Measurements from ENCODE around the gene EPB41L5.
"Not testable (repeated sequence)": the region's sequence is repeated elsewhere in the genome, so short reads cannot be mapped to it uniquely, and the experiment has no call there.

The EPB41L5 gene

DNA sequence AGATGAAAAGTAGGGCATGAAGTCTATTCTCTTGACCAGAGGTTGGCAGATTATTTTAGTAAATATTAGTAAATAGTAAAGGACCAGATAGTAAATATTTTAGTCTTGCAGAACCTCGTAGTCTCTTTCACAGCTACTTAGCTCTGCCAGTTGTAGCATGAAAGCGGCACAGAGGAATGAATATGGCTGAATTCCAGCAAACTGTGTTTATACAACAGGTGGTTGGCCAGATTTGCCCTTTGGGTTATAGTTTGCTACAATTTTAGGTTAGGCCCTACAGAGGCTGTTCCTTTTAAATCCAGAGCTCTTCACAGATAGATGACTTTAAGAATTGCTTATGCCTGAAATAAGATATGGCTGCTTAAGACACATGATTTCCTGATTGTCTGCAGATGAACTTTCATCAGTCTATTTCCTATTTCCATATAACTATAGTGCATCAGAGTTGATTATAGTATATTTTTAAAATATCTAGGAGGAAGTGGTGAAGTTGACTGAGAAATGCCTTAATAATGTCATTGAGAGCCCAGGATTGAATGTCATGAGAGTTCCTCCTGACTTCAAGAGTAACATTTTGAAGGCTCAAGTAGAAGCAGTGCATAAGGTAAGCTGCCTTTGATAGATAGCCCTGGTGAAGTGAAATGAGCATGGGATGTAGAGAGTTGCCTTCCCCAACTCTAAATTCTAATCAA is 129.8 kb downstream of the EPB41L5 start:
- no peak for DNase-seq

- no peak for DNase-seq
Measured at GRCh38 chr2:120148229-120148628, 135.4 kb downstream of the EPB41L5 start.

GRCh38 chr2:120148669-120149068 is 135.8 kb downstream of the EPB41L5 start:
- DNase-seq = no peak

- DNase-seq = no peak
Measured at GRCh38 chr2:120149406-120149805, 136.5 kb downstream of the EPB41L5 start.

DNA sequence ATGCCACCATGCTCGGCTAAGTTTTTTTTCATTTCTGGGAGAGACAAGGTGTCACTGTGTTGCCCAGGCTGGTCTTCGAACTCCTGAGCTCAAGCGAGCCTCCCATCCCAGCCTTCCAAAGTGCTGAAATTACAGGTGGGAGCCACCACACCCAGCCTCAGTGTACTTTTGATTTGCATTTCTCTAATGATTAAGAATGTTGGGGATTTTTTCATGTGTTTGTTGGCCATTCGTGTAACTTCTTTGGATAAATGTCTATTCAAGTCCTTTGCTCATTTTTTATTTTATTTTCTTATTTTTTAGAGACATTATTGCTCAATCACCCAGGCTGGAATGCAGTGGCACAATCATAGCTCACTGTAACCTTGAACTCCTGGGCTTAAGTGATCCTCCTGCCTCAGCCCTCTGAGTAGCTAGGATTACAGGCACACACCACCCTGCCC is 137.2 kb downstream of the EPB41L5 start:
- DNase-seq = no peak

DNA sequence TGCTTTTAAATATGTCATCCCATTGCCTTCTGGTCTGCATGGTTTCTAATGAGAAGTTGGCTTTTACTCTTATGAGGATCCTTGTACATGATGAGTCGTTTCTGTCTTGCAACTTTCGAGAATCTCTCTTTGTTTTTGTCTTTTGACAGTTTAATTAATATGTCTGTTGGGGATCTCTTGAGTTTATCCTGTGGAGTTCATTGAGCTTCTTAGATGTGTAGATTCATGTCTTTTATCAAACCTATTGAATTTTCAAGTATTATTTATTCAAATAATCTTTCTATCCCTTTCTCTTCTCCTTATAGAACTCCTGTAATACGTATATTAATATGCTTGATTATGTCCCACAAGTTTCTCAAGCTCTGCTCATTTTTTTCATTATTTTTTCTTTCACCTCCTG is 142.4 kb downstream of the EPB41L5 start:
- DNase-seq = no peak

GRCh38 chr2:120158658-120159057 is 145.8 kb downstream of the EPB41L5 start:
- not testable (repeated sequence) for DNase-seq

DNA sequence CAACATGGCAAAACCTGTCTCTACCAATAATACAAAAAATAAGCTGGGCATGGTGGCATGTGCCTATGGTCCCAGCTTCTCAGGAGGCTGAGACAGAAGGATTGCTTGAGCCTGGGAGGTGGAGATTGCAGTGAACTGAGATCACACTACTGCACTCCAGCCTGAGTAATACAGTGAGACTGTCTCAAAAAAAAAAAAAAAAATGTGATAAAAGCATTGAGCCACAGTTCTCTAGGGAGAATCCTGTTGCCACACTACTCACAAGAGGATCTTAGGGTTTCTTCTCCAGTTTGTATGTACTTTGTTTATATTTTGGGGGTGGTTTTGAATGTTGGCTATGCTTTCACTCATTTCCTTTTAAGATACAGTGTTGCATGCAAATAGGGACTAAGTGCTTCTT is 148.3 kb downstream of the EPB41L5 start:
- DNase-seq = no peak

- no peak for DNase-seq
Measured at GRCh38 chr2:120162716-120163115, 149.8 kb downstream of the EPB41L5 start.

GRCh38 chr2:120167272-120167671 is 154.4 kb downstream of the EPB41L5 start:
- DNase-seq = no peak

DNA sequence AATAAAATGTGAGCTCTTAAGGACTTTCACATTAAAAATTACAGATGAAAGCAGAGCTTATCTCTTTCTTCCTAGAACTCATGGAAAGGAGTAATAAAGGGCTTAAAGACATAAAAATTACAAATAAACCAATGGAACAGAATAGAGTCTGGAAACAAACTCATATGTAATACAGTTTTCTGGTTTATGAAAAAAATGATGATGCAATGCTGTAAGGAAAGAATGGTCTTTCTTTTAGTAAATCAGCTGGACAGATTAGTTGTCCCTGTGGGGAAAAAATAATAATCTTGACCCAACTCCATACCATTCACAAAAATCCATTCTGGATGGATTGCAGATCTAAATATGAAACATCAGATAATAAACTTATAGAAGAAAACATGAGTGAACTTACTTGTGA is 156.1 kb downstream of the EPB41L5 start:
- no peak for DNase-seq

DNA sequence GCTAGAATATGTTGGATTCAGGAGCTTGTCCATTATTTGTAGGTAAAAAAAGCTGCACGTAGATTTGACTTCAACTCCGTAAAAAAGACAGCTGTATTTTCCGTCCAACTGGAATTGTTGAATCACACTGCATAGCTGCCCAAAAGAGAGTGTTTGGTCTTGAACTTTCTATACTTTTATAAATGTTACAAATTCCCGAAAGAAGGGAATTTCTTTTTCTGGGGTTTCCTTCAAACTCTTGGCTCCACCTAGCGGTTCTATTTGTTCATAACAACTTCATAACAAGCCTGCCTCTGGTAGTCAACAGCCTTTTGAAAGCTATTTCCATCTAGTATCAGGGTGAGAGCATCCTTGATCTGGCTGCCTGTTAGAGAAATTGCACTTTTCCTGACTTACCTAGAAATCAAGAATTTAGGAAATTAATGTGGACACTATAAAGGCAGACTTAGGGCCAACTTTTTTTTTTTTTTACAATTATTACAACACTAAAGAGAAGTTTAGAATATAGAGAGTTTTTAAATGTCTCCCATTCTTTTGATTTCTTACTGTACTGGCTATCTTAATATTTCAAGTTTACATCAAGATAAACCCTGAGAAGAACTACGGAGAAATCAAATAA is 162.2 kb downstream of the EPB41L5 start:
- DNase-seq = peak; percentile 40

GRCh38 chr2:120176526-120176925 is 163.6 kb downstream of the EPB41L5 start:
- no peak for DNase-seq

- peak; percentile 79 for DNase-seq
Measured at GRCh38 chr2:120177001-120177621, 164.2 kb downstream of the EPB41L5 start.

DNA sequence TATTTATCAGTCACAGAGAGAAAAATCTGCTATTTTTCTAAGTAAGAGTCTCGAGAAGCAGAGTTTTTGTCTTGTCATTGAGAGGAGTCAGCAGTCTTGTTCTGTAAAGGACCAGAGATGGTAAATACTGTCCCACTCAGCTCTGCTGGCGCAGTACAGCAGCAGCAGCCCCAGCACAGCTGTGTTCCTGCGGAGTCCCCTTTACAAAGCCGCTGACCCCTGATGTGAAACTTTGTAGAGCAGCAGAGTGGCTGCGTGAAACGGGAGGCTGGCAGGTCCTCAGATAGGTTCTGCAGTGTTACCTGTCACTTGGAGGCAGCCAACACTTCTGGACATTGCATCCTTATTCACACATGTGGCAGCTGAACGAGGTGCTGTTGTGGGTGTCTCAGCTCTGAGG is 165.1 kb downstream of the EPB41L5 start:
- DNase-seq = no peak

DNA sequence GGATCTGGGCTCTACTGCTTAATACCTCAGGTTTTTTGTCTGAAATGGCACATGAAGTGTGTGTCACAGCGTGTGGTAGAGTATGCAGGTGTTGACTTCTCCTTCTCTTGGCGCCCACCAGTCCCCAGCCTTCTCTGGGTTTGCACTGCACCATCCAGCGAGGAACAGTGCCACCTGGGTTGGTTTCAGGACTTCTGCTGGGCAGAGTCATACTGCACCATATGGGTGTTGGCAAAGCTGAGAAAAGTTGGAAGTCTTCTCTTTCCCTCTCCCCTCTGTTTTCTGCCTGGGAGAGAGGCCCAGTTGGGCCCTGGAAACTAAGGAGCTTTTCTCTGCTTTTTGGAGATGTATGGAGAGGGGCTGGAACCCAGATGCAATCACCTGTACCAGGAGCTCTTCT is 166.5 kb downstream of the EPB41L5 start:
- DNase-seq = no peak

- no peak for DNase-seq
Measured at GRCh38 chr2:120180066-120180465, 167.2 kb downstream of the EPB41L5 start.

DNA sequence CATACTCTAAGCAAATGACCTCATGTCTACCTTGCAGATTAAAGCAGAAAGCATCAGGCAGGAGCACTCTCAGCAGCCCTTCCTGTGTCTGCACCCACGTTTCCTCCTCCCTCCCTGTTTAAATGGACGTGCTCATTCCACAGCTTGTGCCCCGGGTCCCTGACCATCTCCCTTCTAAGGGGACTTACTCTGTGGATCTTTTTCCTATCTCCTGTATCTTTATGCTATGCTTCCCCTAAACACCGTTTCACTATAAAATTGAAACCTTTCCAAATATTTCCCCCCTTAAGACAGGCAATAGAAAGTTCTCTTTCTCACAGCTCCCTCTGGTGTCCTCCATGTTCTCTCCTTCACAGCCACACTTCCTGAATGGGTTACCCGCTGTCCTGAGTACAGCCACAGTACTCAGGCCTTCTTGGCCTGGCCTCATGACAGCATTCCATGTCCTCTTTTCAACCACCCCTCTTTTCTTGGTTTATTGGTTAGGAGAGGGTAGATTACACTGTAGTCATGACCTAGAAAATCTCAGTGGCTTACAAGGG is 169.2 kb downstream of the EPB41L5 start:
- no peak for DNase-seq

DNA sequence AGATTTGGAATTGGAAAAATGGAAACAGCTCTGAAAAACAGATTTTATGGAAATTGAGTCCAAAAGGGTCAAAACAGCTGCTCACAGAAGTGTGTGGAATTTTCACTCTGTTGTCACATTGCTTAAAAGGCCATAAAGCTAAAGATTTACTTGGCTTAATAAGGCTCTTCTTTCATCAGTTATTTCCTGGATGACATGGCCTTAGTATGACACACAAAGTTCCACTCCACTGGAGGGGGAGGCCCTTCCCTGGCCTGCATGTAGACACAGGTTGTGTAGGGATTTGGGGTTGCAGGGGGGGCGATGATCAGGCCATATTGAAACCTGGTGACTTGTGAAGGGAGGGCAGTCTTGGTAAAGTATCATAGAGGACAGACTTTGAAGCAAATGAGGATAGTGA is 176.3 kb downstream of the EPB41L5 start:
- no peak for DNase-seq

- no peak for DNase-seq
Measured at GRCh38 chr2:120192280-120192679, 179.4 kb downstream of the EPB41L5 start.

GRCh38 chr2:120195553-120195952 is 182.7 kb downstream of the EPB41L5 start:
- no peak for DNase-seq

GRCh38 chr2:120199817-120200459 is 187.1 kb downstream of the EPB41L5 start:
- not testable (repeated sequence) for DNase-seq

DNA sequence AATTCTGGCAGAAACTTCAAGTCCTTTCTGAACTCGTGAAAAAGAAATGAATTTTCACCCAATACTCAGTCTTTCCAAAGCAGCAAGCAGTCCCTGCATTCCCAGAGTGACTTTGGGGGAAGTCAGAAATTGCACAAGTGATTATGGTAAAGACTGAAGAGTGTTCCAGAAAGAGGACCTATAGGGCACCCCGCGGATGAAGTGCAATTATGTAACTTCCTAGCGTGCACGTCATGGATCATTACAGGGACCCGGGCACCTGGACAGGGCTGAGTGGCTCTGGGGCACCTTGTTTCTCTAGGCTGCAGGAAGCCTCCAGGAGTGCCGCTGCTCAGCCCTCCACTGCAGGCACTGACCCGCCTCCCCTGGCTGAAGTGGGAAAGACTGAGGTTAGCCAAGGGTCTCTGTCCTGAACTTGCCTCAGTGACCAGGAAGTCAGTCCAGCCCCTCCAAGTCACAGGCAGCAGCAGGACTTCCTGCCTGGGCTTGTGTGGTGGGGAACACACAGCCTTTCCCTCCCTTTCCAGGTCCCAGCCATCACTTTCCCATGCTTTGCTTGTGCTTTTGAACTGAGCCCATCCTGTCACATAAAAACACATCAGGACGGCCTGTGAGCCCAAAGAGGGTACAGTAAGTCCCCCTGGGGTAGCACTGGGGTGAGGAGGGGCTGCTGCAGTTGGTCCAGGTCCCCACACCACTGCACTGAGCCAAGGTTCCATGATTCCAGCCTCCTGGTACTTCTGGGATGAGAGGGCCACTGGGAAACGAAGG is 190.6 kb downstream of the EPB41L5 start:
- DNase-seq = no peak

Data from stimulated activated CD4-positive, alpha-beta T cell treated with anti-CD3 and anti-CD28 coated beads, Interleukin-4, amount 100 ng/mL, for 24 hours (primary cell).